ENCODE data around the gene CCDC91. TPM values are rescaled to one million over a fixed set of nuclear protein-coding genes. Genes with fewer than 3 reads are reported as not detected.
A peak's percentile ranks its signal among the peaks of the same experiment; 100 is the strongest.

Gene CCDC91
- total and polyA plus RNA-seq, 9 of the 15 experiments (the other 6 are each of a cell fraction or from before 2014, with no cell fraction given) = 10.1 to 31.1 (median 26.3) TPM

GRCh38 chr12:28340261-28341045 lies 150.2 kb downstream of the CCDC91 start:
- Histone ChIP-seq H3K4me1 (replicated peaks in 1 of 2; ENCODE audit: control insufficient read depth in 2 of 2, insufficient read depth in 2 of 2, low read length in 2 of 2) (no peaks in the 10 kb centered on the region; a peak in 2 of 5 replicates), H3K79me2 (ENCODE audit: control insufficient read depth, insufficient read depth, low read length) (no peaks in the 10 kb centered on the region), H4K20me1 (replicated peaks; ENCODE audit: control insufficient read depth, insufficient read depth, low read length) (no peaks in the 10 kb centered on the region), H3K4me3 (no peak overlapping the region), H3K36me3 (ENCODE audit: control insufficient read depth, insufficient read depth, low read length) (no peaks in the 10 kb centered on the region), H3K9ac (ENCODE audit: insufficient read depth in 1 of 2, low read depth in 2 of 2, low read length in 2 of 2) (no peak overlapping the region), H3K9me1 (ENCODE audit: control insufficient read depth, insufficient read depth, low read length) (no peaks in the 10 kb centered on the region), H3K4me2 (ENCODE audit: insufficient read depth, low read length) (no peak overlapping the region), H3K27ac (ENCODE audit: extremely low read depth, low read depth, low read length) (no peak overlapping the region), H3K9me3 (replicated peaks; ENCODE audit: control insufficient read depth, insufficient read depth, low read depth, low read length) (no peaks in the 10 kb centered on the region), H2AFZ (ENCODE audit: low read depth, low read length) (no peak overlapping the region), H3K27me3 (ENCODE audit: control insufficient read depth in 2 of 2, insufficient read depth in 2 of 2, low read length in 2 of 2) (no peaks in the 10 kb centered on the region)
- 69% methylated on average over 4 of the region's 4 CpGs for WGBS (ENCODE audit: insufficient coverage, low coverage, missing lambda C conversion rate)
- in situ Hi-C loops (cut with MboI) = no loop called here
- FAIRE-seq (no peak), ATAC-seq (peak; percentile 46), DNase-seq (ENCODE audit: extremely low read depth in 1 of 4, low spot score in 3 of 4) (no peak)
- BruUV-seq (replicated peaks) = no TSS peak
- CTCF ChIA-PET (ENCODE audit: low intra/inter-chr PET ratio) = no interaction called here
- intact Hi-C loops (cut with micrococcal nuclease) = no loop called here
- POLR2A ChIA-PET = interaction anchor here (0.6 to 0.7 kb wide), 2 partner anchors 22 to 221 kb away, joined by 3 read pairs; no protein-coding TSS in a partner anchor
- no peak for TF ChIP-seq ZNF764 (CRISPR knock-in tag; IDR thresholded peaks at IDR 0.05; ENCODE audit: low read depth)
- no peak for TF ChIP-seq ZNF41 (CRISPR knock-in tag; conservative IDR thresholded peaks at IDR 0.05)
- TF ChIP-seq ESRRA (IDR thresholded peaks at IDR 0.05; ENCODE audit: borderline replicate concordance, low read depth) = no peak
- TF ChIP-seq ATF3 (IDR thresholded peaks at IDR 0.05) = peak; percentile 88
- TF ChIP-seq ATF3 (CRISPR knock-in tag; conservative IDR thresholded peaks at IDR 0.05) = no peak
- no peak for TF ChIP-seq FOXM1 (IDR thresholded peaks at IDR 0.05; ENCODE audit: low read depth)
- TF ChIP-seq FOXM1 (CRISPR knock-in tag; IDR thresholded peaks at IDR 0.05; ENCODE audit: low read depth) = no peak
- no peak for TF ChIP-seq MITF (IDR thresholded peaks at IDR 0.05)
- peak; percentile 35; the same call in 1 of the 2 replicates for TF ChIP-seq FOSL1 (tag; conservative IDR thresholded peaks at IDR 0.05)
- TF ChIP-seq SMARCA5 (IDR thresholded peaks at IDR 0.05) = no peak
- TF ChIP-seq FOXJ3 (CRISPR knock-in tag; IDR thresholded peaks at IDR 0.05) = no peak
- TF ChIP-seq ZBTB43 (CRISPR knock-in tag; IDR thresholded peaks at IDR 0.05) = no peak
- no peak for TF ChIP-seq CEBPZ (IDR thresholded peaks at IDR 0.05; ENCODE audit: borderline replicate concordance, low read depth, low read length)
